ENCODE data around the gene EFNA3. TPM values are rescaled to one million over a fixed set of nuclear protein-coding genes. Genes with fewer than 3 reads are reported as not detected.

EFNA3 gene, protein sequence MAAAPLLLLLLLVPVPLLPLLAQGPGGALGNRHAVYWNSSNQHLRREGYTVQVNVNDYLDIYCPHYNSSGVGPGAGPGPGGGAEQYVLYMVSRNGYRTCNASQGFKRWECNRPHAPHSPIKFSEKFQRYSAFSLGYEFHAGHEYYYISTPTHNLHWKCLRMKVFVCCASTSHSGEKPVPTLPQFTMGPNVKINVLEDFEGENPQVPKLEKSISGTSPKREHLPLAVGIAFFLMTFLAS
- total RNA-seq (2022; extraction: Qiagen RNA extraction) = 12.3 to 14.8 TPM (median 14.2 TPM) in 5 replicates

DNA sequence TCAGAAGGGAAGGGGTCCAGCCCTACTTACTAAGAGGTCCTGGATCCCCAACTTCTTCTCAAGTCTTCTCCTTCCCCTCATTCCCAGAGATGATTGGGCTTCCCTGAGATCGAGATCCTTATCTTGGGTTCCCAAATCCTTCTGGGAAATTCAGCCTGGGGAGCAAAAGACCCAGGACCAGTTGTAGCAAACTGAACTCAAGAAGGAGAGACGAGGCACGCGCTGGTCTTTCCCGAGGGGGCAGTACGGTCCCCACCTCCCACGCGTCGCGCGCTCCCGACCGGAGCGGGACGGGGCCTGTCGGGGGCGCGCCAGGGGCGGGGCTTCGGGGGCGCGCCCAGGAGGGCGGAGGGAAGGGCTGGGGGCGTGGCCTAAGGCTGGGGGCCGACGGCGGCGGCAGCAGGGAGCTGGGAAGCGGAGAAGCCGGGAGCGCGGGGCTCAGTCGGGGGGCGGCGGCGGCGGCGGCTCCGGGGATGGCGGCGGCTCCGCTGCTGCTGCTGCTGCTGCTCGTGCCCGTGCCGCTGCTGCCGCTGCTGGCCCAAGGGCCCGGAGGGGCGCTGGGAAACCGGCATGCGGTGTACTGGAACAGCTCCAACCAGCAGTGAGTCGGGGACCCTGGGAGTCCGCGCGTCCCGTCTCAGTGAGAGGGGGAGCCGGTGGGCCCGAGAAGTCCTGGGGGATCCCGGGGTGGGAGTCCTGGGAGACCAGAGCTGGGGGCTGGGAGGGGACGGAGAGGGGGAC lies at the start of gene EFNA3:
TSS of gene EFNA3 (plus strand) at position 369 of the 741 bp plus-strand sequence. CDS start at position 474, 105 bp downstream.

GRCh38 chr1:155033524-155033923 lies 45.1 kb upstream of the EFNA3 start, which contains the start of the genes DCST1 and DCST2:
Gene DCST1, plus strand, starts transcription at chr1:155033824. Its CDS starts 213 bp downstream, at chr1:155034037.
Gene DCST2, minus strand, starts transcription at chr1:155033781. Its CDS starts 80 bp downstream, at chr1:155033701.

GRCh38 chr1:155050560-155051341 lies 27.9 kb upstream of the EFNA3 start, which contains the start of gene ADAM15:
Gene ADAM15, plus strand, starts transcription at chr1:155051316. Its CDS starts 71 bp downstream, at chr1:155051387.

DNA sequence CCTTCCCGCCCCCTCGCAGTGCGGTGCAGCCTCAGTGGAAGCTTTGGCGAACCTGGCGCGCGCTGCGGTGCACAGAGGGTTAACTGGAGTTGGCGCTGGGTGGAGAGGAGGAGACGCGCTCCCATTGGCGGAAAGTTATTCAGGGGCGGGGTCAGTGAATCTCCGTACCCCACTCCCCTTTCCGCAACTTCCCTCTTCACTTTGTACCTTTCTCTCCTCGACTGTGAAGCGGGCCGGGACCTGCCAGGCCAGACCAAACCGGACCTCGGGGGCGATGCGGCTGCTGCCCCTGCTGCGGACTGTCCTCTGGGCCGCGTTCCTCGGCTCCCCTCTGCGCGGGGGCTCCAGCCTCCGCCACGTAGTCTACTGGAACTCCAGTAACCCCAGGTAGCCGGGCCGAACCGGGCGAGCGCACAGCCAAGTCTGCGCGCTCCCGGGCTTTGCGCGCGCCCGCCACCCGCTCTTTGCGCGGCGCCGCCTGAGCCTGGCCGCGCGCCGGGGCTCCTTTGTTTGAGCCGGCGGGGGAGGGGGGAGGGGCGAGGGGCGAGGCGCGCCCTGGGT lies 15.0 kb upstream of the EFNA3 start, which contains the start of gene EFNA4:
TSS of gene EFNA4 (plus strand) at position 191 of the 561 bp plus-strand sequence. CDS start at position 275, 84 bp downstream.

GRCh38 chr1:155127105-155127966 lies 48.7 kb downstream of the EFNA3 start, which contains the start of gene EFNA1:
Gene EFNA1, plus strand, starts transcription at chr1:155127876. Its CDS starts 102 bp downstream, at chr1:155127978.

GRCh38 chr1:155135415-155136028 lies 56.9 kb downstream of the EFNA3 start, which contains the start of gene SLC50A1:
Gene SLC50A1, plus strand, starts transcription at chr1:155135852. Its CDS starts 60 bp downstream, at chr1:155135912.

Other genes starting within 250 kb of the EFNA3 start
- gene KCNN3, start 208.6 kb upstream of the EFNA3 start, total RNA-seq (2022; extraction: Qiagen RNA extraction) = 0.03 to 0.06 TPM (median 0.05 TPM) in 5 replicates
- gene PMVK, start 142.1 kb upstream of the EFNA3 start, total RNA-seq (2022; extraction: Qiagen RNA extraction) = 39.6 to 50.3 TPM (median 45.3 TPM) in 5 replicates
- 13.5 to 15.9 TPM (median 14.6 TPM) in 5 replicates for gene PBXIP1, start 122.7 kb upstream of the EFNA3 start, total RNA-seq (2022; extraction: Qiagen RNA extraction)
- 21.6 to 23.1 TPM (median 21.9 TPM) in 5 replicates for gene PYGO2, start 117.1 kb upstream of the EFNA3 start, total RNA-seq (2022; extraction: Qiagen RNA extraction)
- 219 to 266 TPM (median 254 TPM) in 5 replicates for gene SHC1, start 108.1 kb upstream of the EFNA3 start, total RNA-seq (2022; extraction: Qiagen RNA extraction)
- gene CKS1B, start 104.2 kb upstream of the EFNA3 start, total RNA-seq (2022; extraction: Qiagen RNA extraction) = 307 to 357 TPM (median 343 TPM) in 5 replicates
- 38.0 to 45.6 TPM (median 44.1 TPM) in 5 replicates for gene FLAD1, start 95.5 kb upstream of the EFNA3 start, total RNA-seq (2022; extraction: Qiagen RNA extraction)
- not detected in 5 replicates for gene LENEP, start 85.3 kb upstream of the EFNA3 start, total RNA-seq (2022; extraction: Qiagen RNA extraction)
- 41.1 to 55.1 TPM (median 52.6 TPM) in 5 replicates for gene ZBTB7B, start 76.0 kb upstream of the EFNA3 start, total RNA-seq (2022; extraction: Qiagen RNA extraction)
- 0.37 to 1.2 TPM (median 0.71 TPM) in 5 replicates for gene DCST2, start 45.1 kb upstream of the EFNA3 start, total RNA-seq (2022; extraction: Qiagen RNA extraction)
- 0.05 to 0.07 TPM in 2 of 5 replicates, not detected in the others for gene DCST1, start 45.0 kb upstream of the EFNA3 start, total RNA-seq (2022; extraction: Qiagen RNA extraction)
- 76.8 to 119 TPM (median 109 TPM) in 5 replicates for gene ADAM15, start 27.5 kb upstream of the EFNA3 start, total RNA-seq (2022; extraction: Qiagen RNA extraction)
- 15.5 to 17.4 TPM (median 16.3 TPM) in 5 replicates for gene EFNA4, start 15.1 kb upstream of the EFNA3 start, total RNA-seq (2022; extraction: Qiagen RNA extraction)
- 21.7 to 30.6 TPM (median 26.3 TPM) in 5 replicates for gene EFNA1, start 49.0 kb downstream of the EFNA3 start, total RNA-seq (2022; extraction: Qiagen RNA extraction)
- 31.8 to 37.5 TPM (median 32.9 TPM) in 5 replicates for gene SLC50A1, start 57.0 kb downstream of the EFNA3 start, total RNA-seq (2022; extraction: Qiagen RNA extraction)
- 74.0 to 113 TPM (median 104 TPM) in 5 replicates for gene DPM3, start 61.7 kb downstream of the EFNA3 start, total RNA-seq (2022; extraction: Qiagen RNA extraction)
- 212 to 265 TPM (median 253 TPM) in 5 replicates for gene KRTCAP2, start 94.5 kb downstream of the EFNA3 start, total RNA-seq (2022; extraction: Qiagen RNA extraction)
- gene TRIM46, start 95.0 kb downstream of the EFNA3 start, total RNA-seq (2022; extraction: Qiagen RNA extraction) = 2.0 to 3.1 TPM (median 2.9 TPM) in 5 replicates
- gene THBS3, start 129.1 kb downstream of the EFNA3 start, total RNA-seq (2022; extraction: Qiagen RNA extraction) = 6.3 to 9.1 TPM (median 8.6 TPM) in 5 replicates
- gene MTX1, start 129.9 kb downstream of the EFNA3 start, total RNA-seq (2022; extraction: Qiagen RNA extraction) = 67.5 to 77.3 TPM (median 75.2 TPM) in 5 replicates
- gene ENTREP3, start 176.6 kb downstream of the EFNA3 start, total RNA-seq (2022; extraction: Qiagen RNA extraction) = 26.2 to 38.1 TPM (median 32.7 TPM) in 5 replicates
- gene SCAMP3, start 183.5 kb downstream of the EFNA3 start, total RNA-seq (2022; extraction: Qiagen RNA extraction) = 96.0 to 128 TPM (median 117 TPM) in 5 replicates
- 19.6 to 28.0 TPM (median 23.6 TPM) in 5 replicates for gene CLK2, start 194.7 kb downstream of the EFNA3 start, total RNA-seq (2022; extraction: Qiagen RNA extraction)
- gene HCN3, start 198.6 kb downstream of the EFNA3 start, total RNA-seq (2022; extraction: Qiagen RNA extraction) = 3.1 to 5.8 TPM (median 4.5 TPM) in 5 replicates
- gene PKLR, start 222.6 kb downstream of the EFNA3 start, total RNA-seq (2022; extraction: Qiagen RNA extraction) = 0.02 TPM in 3 of 5 replicates, not detected in the others
- 159 to 178 TPM (median 164 TPM) in 5 replicates for gene FDPS, start 230.0 kb downstream of the EFNA3 start, total RNA-seq (2022; extraction: Qiagen RNA extraction)
- 40.0 to 56.3 TPM (median 51.9 TPM) in 5 replicates for gene RUSC1, start 242.1 kb downstream of the EFNA3 start, total RNA-seq (2022; extraction: Qiagen RNA extraction)